Neural progenitor cell (in vitro differentiated cells): ENCODE measurements around the gene DRG2. TPM values are rescaled to one million over a fixed set of nuclear protein-coding genes. Genes with fewer than 3 reads are reported as not detected.

Experiments used
- DNase-seq: peaks from one replicate; pipeline ENCODE4 v3.0.0-alpha.2; 2016; ENCODE audit warnings: low spot score
- H2AFZ ChIP-seq: fragments of 200-600 bp; sonication (generic); replicated peaks from 2 replicates; pipeline ENCODE4 v1.6.1; 2016; ENCODE audit warnings: antibody characterized with exemption
- H3F3A ChIP-seq: fragments of 200-600 bp; sonication (generic); 2 replicates; pipeline ENCODE4 v1.6.1; 2016; ENCODE audit warnings: antibody characterized with exemption, low read depth
- H3K27ac ChIP-seq: fragments of 200-600 bp; sonication (generic); 2 replicates; pipeline ENCODE4 v1.5.1; 2016; ENCODE audit warnings: mild to moderate bottlenecking
- H3K27me3 ChIP-seq: fragments of 200-600 bp; sonication (generic); 2 replicates; pipeline ENCODE4 v1.6.1; 2016; ENCODE audit warnings: mild to moderate bottlenecking, moderate library complexity
- H3K36me3 ChIP-seq: fragments of 200-600 bp; sonication (generic); 2 replicates; pipeline ENCODE4 v1.5.1; 2016
- H3K4me1 ChIP-seq: fragments of 200-600 bp; sonication (generic); 2 replicates; pipeline ENCODE4 v1.6.1; 2016; ENCODE audit warnings: mixed run types
- H3K4me2 ChIP-seq: fragments of 200-600 bp; sonication (generic); 2 replicates; pipeline ENCODE4 v1.6.1; 2016
- H3K4me3 ChIP-seq: fragments of 200-600 bp; sonication (generic); 2 replicates; pipeline ENCODE4 v1.5.1; 2016
- H3K79me2 ChIP-seq: fragments of 200-600 bp; sonication (generic); 2 replicates; pipeline ENCODE4 v1.6.1; 2016; ENCODE audit warnings: low read depth
- H3K9ac ChIP-seq: fragments of 200-600 bp; sonication (generic); 2 replicates; pipeline ENCODE4 v1.6.1; 2016
- H3K9me3 ChIP-seq: fragments of 200-600 bp; sonication (generic); 2 replicates; pipeline ENCODE4 v1.5.1; 2016; ENCODE audit warnings: low read depth
- H4K20me1 ChIP-seq: fragments of 200-600 bp; sonication (generic); 2 replicates; pipeline ENCODE4 v1.6.1; 2016; ENCODE audit warnings: low read depth
- H3K27ac Mint-ChIP-seq: 3 replicates; pipeline ENCODE4 v1.8.0; 2021; ENCODE audit warnings: mixed read lengths
- H3K27me3 Mint-ChIP-seq: 2 replicates; pipeline ENCODE4 v1.8.0; 2022; ENCODE audit warnings: low read depth, mild to moderate bottlenecking, inconsistent platforms, moderate library complexity, mixed read lengths; ENCODE audit not compliant: insufficient read depth
- H3K36me3 Mint-ChIP-seq: 3 replicates; pipeline ENCODE4 v1.8.0; 2021; ENCODE audit warnings: mixed read lengths
- H3K4me1 Mint-ChIP-seq: 3 replicates; pipeline ENCODE4 v1.8.0; 2021; ENCODE audit warnings: mixed read lengths
- H3K4me3 Mint-ChIP-seq: 3 replicates; pipeline ENCODE4 v1.8.0; 2021; ENCODE audit warnings: mild to moderate bottlenecking, moderate library complexity, mixed read lengths
- H3K9me3 Mint-ChIP-seq: 3 replicates; pipeline ENCODE4 v1.8.0; 2020; ENCODE audit warnings: mixed read lengths
- EZH2 ChIP-seq: fragments of 200-600 bp; sonication (generic); IDR thresholded peaks from 2 replicates; pipeline ENCODE4 v1.6.1; 2017; ENCODE audit warnings: antibody characterized with exemption, mild to moderate bottlenecking, moderate library complexity
- EZH2phosphoT487 ChIP-seq: fragments of 200-600 bp; sonication (generic); IDR thresholded peaks from 2 replicates; pipeline ENCODE4 v1.6.1; 2017; ENCODE audit warnings: antibody characterized with exemption
- total RNA-seq: library from RNA; depleted of rRNA; stranded (reverse); fragments of >200 nt; gene quantifications from 2 replicates; pipeline ENCODE4 v1.2.3, GENCODE V29; 2015; ENCODE audit warnings: low replicate concordance
- TF ChIP-seq, protein P1 (sequence below): fragments of 200-600 bp; sonication (generic); IDR thresholded peaks from 2 replicates; pipeline ENCODE4 v1.5.1; 2017; ENCODE audit warnings: antibody characterized with exemption, mild to moderate bottlenecking

DRG2 gene
- total RNA-seq, 1 donor from 2014 or later = 24.8 TPM

DNA sequence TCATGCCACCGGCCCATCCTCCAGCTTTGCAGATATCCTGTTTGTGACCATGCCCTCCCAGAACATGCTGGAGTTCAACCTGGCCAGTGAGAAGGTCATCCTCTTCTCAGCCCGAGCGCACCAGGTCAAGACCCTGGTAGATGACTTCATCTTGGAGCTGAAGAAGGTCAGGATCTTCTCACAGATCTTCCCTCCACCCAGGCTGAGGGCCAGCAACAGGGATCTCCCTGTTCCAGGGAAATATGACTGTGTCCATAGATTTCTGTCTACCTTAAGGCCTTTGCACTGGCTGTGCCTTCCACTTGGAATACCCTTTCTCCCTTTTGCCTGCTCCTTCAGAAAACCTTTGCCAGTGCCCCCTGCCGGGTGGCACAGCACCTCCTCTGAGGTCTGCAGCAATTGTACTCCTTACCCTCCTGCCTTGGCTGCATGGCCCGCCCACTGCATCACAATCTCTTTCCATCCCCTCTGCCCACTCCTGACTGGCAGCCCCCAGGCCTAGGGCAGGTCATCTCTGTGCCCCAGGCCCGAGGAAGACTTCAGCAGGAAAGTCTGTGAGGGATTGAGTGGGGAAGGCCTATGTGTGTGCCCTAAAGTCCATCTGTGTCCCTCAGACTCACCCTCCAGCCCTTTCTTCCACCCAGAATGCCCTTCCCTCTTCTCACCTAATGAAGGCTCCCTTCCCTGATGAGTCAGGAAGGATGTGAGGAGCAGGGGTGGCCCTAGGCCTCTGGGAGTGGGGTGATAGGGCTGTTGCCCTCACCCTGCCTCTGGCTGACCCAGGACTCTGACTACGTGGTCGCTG is 68.6 kb downstream of the DRG2 start:
- Mint-ChIP-seq H3K27ac (peak overlapping the region; percentile 57), H3K27me3 (peaks cover 9% of the 10 kb centered on the region), H3K9me3 (no peaks in the 10 kb centered on the region), H3K4me3 (no peak overlapping the region), H3K4me1 (peaks cover 56% of the 10 kb centered on the region), H3K36me3 (no peaks in the 10 kb centered on the region)
- H3K79me2 ChIP-seq = no peaks in the 10 kb centered on the region
- TF ChIP-seq EZH2phosphoT487 (no peak), EZH2 (no peak)
- TF ChIP-seq, protein P1, sequence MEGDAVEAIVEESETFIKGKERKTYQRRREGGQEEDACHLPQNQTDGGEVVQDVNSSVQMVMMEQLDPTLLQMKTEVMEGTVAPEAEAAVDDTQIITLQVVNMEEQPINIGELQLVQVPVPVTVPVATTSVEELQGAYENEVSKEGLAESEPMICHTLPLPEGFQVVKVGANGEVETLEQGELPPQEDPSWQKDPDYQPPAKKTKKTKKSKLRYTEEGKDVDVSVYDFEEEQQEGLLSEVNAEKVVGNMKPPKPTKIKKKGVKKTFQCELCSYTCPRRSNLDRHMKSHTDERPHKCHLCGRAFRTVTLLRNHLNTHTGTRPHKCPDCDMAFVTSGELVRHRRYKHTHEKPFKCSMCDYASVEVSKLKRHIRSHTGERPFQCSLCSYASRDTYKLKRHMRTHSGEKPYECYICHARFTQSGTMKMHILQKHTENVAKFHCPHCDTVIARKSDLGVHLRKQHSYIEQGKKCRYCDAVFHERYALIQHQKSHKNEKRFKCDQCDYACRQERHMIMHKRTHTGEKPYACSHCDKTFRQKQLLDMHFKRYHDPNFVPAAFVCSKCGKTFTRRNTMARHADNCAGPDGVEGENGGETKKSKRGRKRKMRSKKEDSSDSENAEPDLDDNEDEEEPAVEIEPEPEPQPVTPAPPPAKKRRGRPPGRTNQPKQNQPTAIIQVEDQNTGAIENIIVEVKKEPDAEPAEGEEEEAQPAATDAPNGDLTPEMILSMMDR = no peak
- no peak for DNase-seq
- no peak overlapping the region for H3K27ac ChIP-seq
- no peaks in the 10 kb centered on the region for H3K27me3 ChIP-seq
- no peak overlapping the region for H3K4me2 ChIP-seq
- peaks cover 19% of the 10 kb centered on the region for H3F3A ChIP-seq
- H2AFZ ChIP-seq = no peak overlapping the region
- H3K36me3 ChIP-seq = no peaks in the 10 kb centered on the region
- peaks cover 14% of the 10 kb centered on the region for H3K4me1 ChIP-seq
- no peak overlapping the region for H3K9ac ChIP-seq
- no peaks in the 10 kb centered on the region for H3K9me3 ChIP-seq
- no peaks in the 10 kb centered on the region for H4K20me1 ChIP-seq
- no peak overlapping the region for H3K4me3 ChIP-seq

DNA sequence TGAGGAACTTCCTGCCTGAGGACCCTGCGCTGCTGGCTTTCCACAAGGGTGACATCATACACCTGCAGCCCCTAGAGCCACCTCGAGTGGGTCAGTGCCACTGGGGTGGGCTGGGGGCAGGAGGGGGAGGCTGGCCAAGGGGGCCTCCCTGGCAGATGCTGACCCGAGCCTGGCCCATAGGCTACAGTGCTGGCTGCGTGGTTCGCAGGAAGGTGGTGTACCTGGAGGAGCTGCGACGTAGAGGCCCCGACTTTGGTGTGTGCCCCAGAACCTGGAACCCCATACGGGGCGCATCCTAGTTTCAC is 69.2 kb downstream of the DRG2 start:
- Histone ChIP-seq H3K9ac (no peak overlapping the region), H3K27ac (no peak overlapping the region), H3K4me1 (peaks cover 14% of the 10 kb centered on the region), H3F3A (peaks cover 19% of the 10 kb centered on the region), H3K36me3 (no peaks in the 10 kb centered on the region), H3K4me3 (no peak overlapping the region), H2AFZ (no peak overlapping the region), H3K9me3 (no peaks in the 10 kb centered on the region), H3K27me3 (no peaks in the 10 kb centered on the region), H3K4me2 (no peak overlapping the region), H4K20me1 (no peaks in the 10 kb centered on the region), H3K79me2 (no peaks in the 10 kb centered on the region)
- Mint-ChIP-seq H3K4me3 (no peak overlapping the region), H3K9me3 (no peaks in the 10 kb centered on the region), H3K27ac (no peak overlapping the region), H3K36me3 (no peaks in the 10 kb centered on the region), H3K27me3 (peaks cover 9% of the 10 kb centered on the region), H3K4me1 (peaks cover 59% of the 10 kb centered on the region)
- DNase-seq = no peak
- TF ChIP-seq, protein P1 = no peak
- TF ChIP-seq EZH2 (no peak), EZH2phosphoT487 (no peak)

Other genes with a start within 250 kb of the DRG2 start
- gene TOM1L2, start 115.5 kb upstream of the DRG2 start, total RNA-seq = 4.3 and 6.5 TPM in 2 replicates
- gene DRC3, start 115.1 kb upstream of the DRG2 start, total RNA-seq = 0.07 and 0.81 TPM in 2 replicates
- gene ATPAF2, start 48.8 kb upstream of the DRG2 start, total RNA-seq = 9.6 and 17.5 TPM in 2 replicates
- 10.6 and 15.1 TPM in 2 replicates for gene GID4, start 48.5 kb upstream of the DRG2 start, total RNA-seq
- gene MYO15A, start 20.8 kb downstream of the DRG2 start, total RNA-seq = 1.2 and 5.4 TPM in 2 replicates
- gene ALKBH5, start 95.9 kb downstream of the DRG2 start, total RNA-seq = 78.8 and 98.2 TPM in 2 replicates
- 70.5 and 190 TPM in 2 replicates for gene LLGL1, start 137.7 kb downstream of the DRG2 start, total RNA-seq
- 117 and 193 TPM in 2 replicates for gene FLII, start 170.8 kb downstream of the DRG2 start, total RNA-seq
- 8.1 and 23.2 TPM in 2 replicates for gene MIEF2, start 172.7 kb downstream of the DRG2 start, total RNA-seq
- gene TOP3A, start 227.0 kb downstream of the DRG2 start, total RNA-seq = 49.2 and 67.8 TPM in 2 replicates
- 8.9 and 11.9 TPM in 2 replicates for gene SMCR8, start 227.3 kb downstream of the DRG2 start, total RNA-seq